Mesenchymal stem cell (in vitro differentiated cells and primary cell): ENCODE measurements around the gene KCTD2.

Source experiments
- DNase-seq: peaks from one replicate; pipeline ENCODE4 v3.0.0-alpha.2; 2013
- H2AFZ ChIP-seq: one replicate; pipeline ENCODE4 v1.6.1; 2013; ENCODE audit warnings: low read depth, mild to moderate bottlenecking, control low read depth, inconsistent platforms, low read length, moderate library complexity
- H2AK5ac ChIP-seq: 2 replicates; pipeline ENCODE4 v1.6.1; 2013; ENCODE audit warnings: low read length, moderate library complexity, mild to moderate bottlenecking, inconsistent platforms; ENCODE audit not compliant: severe bottlenecking
- H2BK120ac ChIP-seq: one replicate; pipeline ENCODE4 v1.6.1; 2013; ENCODE audit warnings: low read depth, mild to moderate bottlenecking, inconsistent platforms, low read length, moderate library complexity
- H2BK12ac ChIP-seq, 2 experiments: one replicate each; pipeline ENCODE4 v1.6.1; 2013; ENCODE audit warnings: inconsistent platforms in 2 of 2, low read length in 2 of 2, mild to moderate bottlenecking in 2 of 2, moderate library complexity in 2 of 2, control low read depth in 1 of 2
- H2BK15ac ChIP-seq: one replicate; pipeline ENCODE4 v1.6.1; 2013; ENCODE audit warnings: mild to moderate bottlenecking, low read depth, inconsistent platforms; ENCODE audit not compliant: poor library complexity, severe bottlenecking
- H2BK5ac ChIP-seq: 2 replicates; pipeline ENCODE4 v1.6.1; 2013; ENCODE audit warnings: low read depth, mild to moderate bottlenecking, low read length, control low read depth, inconsistent platforms; ENCODE audit not compliant: poor library complexity, severe bottlenecking
- H3K14ac ChIP-seq, 2 experiments: one replicate each; pipeline ENCODE4 v1.6.1; 2013; ENCODE audit warnings: inconsistent platforms in 2 of 2, low read length in 2 of 2, control low read depth in 1 of 2, mild to moderate bottlenecking in 1 of 2, moderate library complexity in 1 of 2
- H3K18ac ChIP-seq, 2 experiments: one replicate each; pipeline ENCODE4 v1.6.1; 2013; ENCODE audit warnings: inconsistent platforms in 2 of 2, low read length in 2 of 2, control low read depth in 1 of 2, low read depth in 1 of 2, mild to moderate bottlenecking in 1 of 2
- H3K23ac ChIP-seq, 2 experiments: one replicate each; pipeline ENCODE4 v1.6.1; 2013; ENCODE audit warnings: inconsistent platforms in 2 of 2, low read length in 2 of 2, mild to moderate bottlenecking in 2 of 2, moderate library complexity in 2 of 2, control low read depth in 1 of 2
- H3K27ac ChIP-seq: 2 replicates; pipeline ENCODE4 v1.5.1; 2013; ENCODE audit warnings: mild to moderate bottlenecking, moderate library complexity, low read length, control low read depth, inconsistent platforms; ENCODE audit not compliant: poor library complexity, severe bottlenecking
- H3K27me3 ChIP-seq, 2 experiments: 2 replicates each; pipeline versions ENCODE4 v1.6.1 to v1.7.0; 2013; ENCODE audit warnings: low read length in 2 of 2, mild to moderate bottlenecking in 2 of 2, moderate library complexity in 2 of 2, control low read depth in 1 of 2, inconsistent platforms in 1 of 2; ENCODE audit not compliant: control insufficient read depth in 1 of 2, insufficient read depth in 1 of 2
- H3K36me3 ChIP-seq, 2 experiments: 2 replicates each; pipeline versions ENCODE4 v1.6.1 to v1.7.0; 2013; ENCODE audit warnings: low read length in 2 of 2, control low read depth in 1 of 2, inconsistent platforms in 1 of 2, low read depth in 1 of 2, mild to moderate bottlenecking in 1 of 2; ENCODE audit not compliant: insufficient read depth in 2 of 2, control insufficient read depth in 1 of 2
- H3K4ac ChIP-seq, 2 experiments: one replicate each; pipeline ENCODE4 v1.6.1; 2013; ENCODE audit warnings: inconsistent platforms in 2 of 2, low read length in 2 of 2, mild to moderate bottlenecking in 2 of 2, moderate library complexity in 2 of 2, control low read depth in 1 of 2, low read depth in 1 of 2
- H3K4me1 ChIP-seq: 2 replicates; pipeline ENCODE4 v1.6.1; 2013; ENCODE audit warnings: low read depth, low read length, control low read depth; ENCODE audit not compliant: control insufficient read depth, insufficient read depth
- H3K4me2 ChIP-seq: 2 replicates; pipeline ENCODE4 v1.6.1; 2013; ENCODE audit warnings: low read length, mild to moderate bottlenecking, inconsistent platforms; ENCODE audit not compliant: poor library complexity, severe bottlenecking
- H3K4me3 ChIP-seq, 2 experiments: 2 replicates each; pipeline versions ENCODE4 v1.5.1 to v1.7.0; 2013; ENCODE audit warnings: low read length in 2 of 2, mild to moderate bottlenecking in 2 of 2, control low read depth in 1 of 2, low read depth in 1 of 2; ENCODE audit not compliant: insufficient read depth in 1 of 2
- H3K79me1 ChIP-seq: replicated peaks from 2 replicates; pipeline ENCODE4 v1.6.1; 2013; ENCODE audit warnings: mild to moderate bottlenecking, control low read depth, low read length, inconsistent platforms; ENCODE audit not compliant: poor library complexity, severe bottlenecking
- H3K9ac ChIP-seq: 2 replicates; pipeline ENCODE4 v1.7.0; 2013; ENCODE audit warnings: mild to moderate bottlenecking, low read length, moderate library complexity
- H3K9me3 ChIP-seq: 2 replicates; pipeline ENCODE4 v1.7.0; 2013; ENCODE audit warnings: mild to moderate bottlenecking, low read length; ENCODE audit not compliant: control insufficient read depth
- H4K8ac ChIP-seq: one replicate; pipeline ENCODE4 v1.6.1; 2013; ENCODE audit warnings: inconsistent platforms, mild to moderate bottlenecking, low read length, moderate library complexity
- H4K91ac ChIP-seq: one replicate; pipeline ENCODE4 v1.6.1; 2013; ENCODE audit warnings: mild to moderate bottlenecking, low read length, inconsistent platforms
- WGBS: methylation state at CpG from one replicate; pipeline ENCODE4 v1.1.7; 2013; ENCODE audit warnings: mixed read lengths; 5-methylcytosine and 5-hydroxymethylcytosine counted together

Gene KCTD2

GRCh38 chr17:75064867-75065561 is 18.0 kb downstream of the KCTD2 start:
- peak overlapping the region; percentile 12 for H4K8ac ChIP-seq
- peaks cover 10% of the 10 kb centered on the region for H3K4me1 ChIP-seq
- peak overlapping the region; percentile 21 for H3K9ac ChIP-seq
- H2BK12ac ChIP-seq = no peak overlapping the region
- no peak overlapping the region for H3K4me2 ChIP-seq
- no peaks in the 10 kb centered on the region for H3K27me3 ChIP-seq
- peak overlapping the region; percentile 21 for H4K91ac ChIP-seq
- peaks cover 9% of the 10 kb centered on the region for H3K79me1 ChIP-seq
- H3K27ac ChIP-seq = no peak overlapping the region
- H2BK15ac ChIP-seq = no peak overlapping the region
- no peak overlapping the region for H3K18ac ChIP-seq
- no peak overlapping the region for H2AFZ ChIP-seq
- no peak overlapping the region for H3K4ac ChIP-seq
- H3K9me3 ChIP-seq = no peaks in the 10 kb centered on the region
- H2BK5ac ChIP-seq = no peak overlapping the region
- DNase-seq = no peak
- 95% methylated on average over 18 of the region's 18 CpGs for WGBS
- peaks cover 47 to 50% of the 10 kb centered on the region in 2 experiments for H3K36me3 ChIP-seq
- no peak overlapping the region for H3K23ac ChIP-seq
- H3K4me3 ChIP-seq = no peak overlapping the region
- no peak overlapping the region for H2AK5ac ChIP-seq
- no peak overlapping the region for H2BK120ac ChIP-seq
- H3K14ac ChIP-seq = peak overlapping the region in 1 of 2 experiments; percentile 31

DNA sequence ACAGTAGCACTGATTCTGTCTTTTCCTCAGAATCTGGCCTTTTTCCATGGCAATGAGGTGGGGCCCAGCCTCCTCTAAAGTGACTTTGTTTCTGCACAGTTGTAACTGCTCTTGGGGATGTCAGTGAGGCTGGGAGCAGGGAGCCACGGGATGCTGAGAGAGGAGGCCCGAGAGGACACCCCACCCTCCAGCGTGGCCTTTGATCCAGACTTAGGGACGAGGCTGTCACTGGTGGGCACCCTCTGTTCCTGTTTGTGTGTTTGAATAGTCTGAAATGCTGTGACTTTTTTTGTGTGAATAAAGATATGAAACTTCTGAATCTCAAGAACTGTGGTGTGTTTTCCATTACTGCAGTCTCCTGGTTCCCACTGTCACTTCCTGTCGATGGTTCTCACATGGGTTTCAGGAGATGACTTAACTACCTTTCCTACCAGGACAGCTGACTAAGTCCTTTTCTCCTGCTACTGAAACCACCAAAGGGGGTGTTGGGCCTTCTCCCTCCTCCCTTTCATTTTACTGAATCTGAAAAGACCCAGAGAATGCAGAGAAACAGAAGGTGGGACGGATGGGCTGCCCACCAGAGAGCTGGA is 18.6 kb downstream of the KCTD2 start:
- H2AFZ ChIP-seq = no peak overlapping the region
- H3K27ac ChIP-seq = no peak overlapping the region
- no peaks in the 10 kb centered on the region for H3K27me3 ChIP-seq
- H2BK15ac ChIP-seq = no peak overlapping the region
- peaks cover 10% of the 10 kb centered on the region for H3K4me1 ChIP-seq
- peak overlapping the region; percentile 21 for H4K91ac ChIP-seq
- H4K8ac ChIP-seq = peak overlapping the region; percentile 12
- peak overlapping the region in 1 of 2 experiments; percentile 31 for H3K14ac ChIP-seq
- H3K18ac ChIP-seq = no peak overlapping the region
- H2BK120ac ChIP-seq = no peak overlapping the region
- H2AK5ac ChIP-seq = peak overlapping the region; percentile 17
- H3K9ac ChIP-seq = peak overlapping the region; percentile 21
- H2BK5ac ChIP-seq = no peak overlapping the region
- no peak overlapping the region for H3K4me2 ChIP-seq
- no peak overlapping the region for H3K4me3 ChIP-seq
- peaks cover 43 to 48% of the 10 kb centered on the region in 2 experiments for H3K36me3 ChIP-seq
- DNase-seq = peak; percentile 46
- H3K9me3 ChIP-seq = no peaks in the 10 kb centered on the region
- H3K79me1 ChIP-seq = peaks cover 9% of the 10 kb centered on the region
- no peak overlapping the region for H3K23ac ChIP-seq
- WGBS = 89% methylated on average over 6 of the region's 6 CpGs
- no peak overlapping the region for H3K4ac ChIP-seq
- no peak overlapping the region for H2BK12ac ChIP-seq

GRCh38 chr17:75067856-75068255 is 20.8 kb downstream of the KCTD2 start:
- H2BK12ac ChIP-seq = no peak overlapping the region
- H2AFZ ChIP-seq = no peak overlapping the region
- H3K27ac ChIP-seq = no peak overlapping the region
- no peaks in the 10 kb centered on the region for H3K9me3 ChIP-seq
- no peak overlapping the region for H3K4me2 ChIP-seq
- H3K18ac ChIP-seq = no peak overlapping the region
- peaks cover 25 to 26% of the 10 kb centered on the region in 2 experiments for H3K36me3 ChIP-seq
- peaks cover 10% of the 10 kb centered on the region for H3K4me1 ChIP-seq
- H3K9ac ChIP-seq = no peak overlapping the region
- H3K79me1 ChIP-seq = peaks cover 5% of the 10 kb centered on the region
- H2BK5ac ChIP-seq = no peak overlapping the region
- WGBS = 77% methylated on average over 4 of the region's 4 CpGs
- no peak overlapping the region for H4K8ac ChIP-seq
- no peak overlapping the region for H4K91ac ChIP-seq
- no peak for DNase-seq
- no peak overlapping the region for H3K23ac ChIP-seq
- no peak overlapping the region for H2BK120ac ChIP-seq
- H2BK15ac ChIP-seq = no peak overlapping the region
- no peak overlapping the region for H3K14ac ChIP-seq
- no peaks in the 10 kb centered on the region for H3K27me3 ChIP-seq
- H2AK5ac ChIP-seq = no peak overlapping the region
- H3K4me3 ChIP-seq = no peak overlapping the region
- no peak overlapping the region for H3K4ac ChIP-seq

- no peak for DNase-seq
- Histone ChIP-seq H3K27me3 (no peaks in the 10 kb centered on the region), H3K4me3 (no peak overlapping the region), H3K4me2 (no peak overlapping the region), H3K9ac (no peak overlapping the region), H2BK5ac (no peak overlapping the region), H3K18ac (no peak overlapping the region), H2AK5ac (no peak overlapping the region), H3K14ac (no peak overlapping the region), H2BK15ac (no peak overlapping the region), H4K91ac (no peak overlapping the region), H2AFZ (no peak overlapping the region), H4K8ac (no peak overlapping the region), H3K4ac (no peak overlapping the region), H2BK120ac (no peak overlapping the region), H2BK12ac (no peak overlapping the region), H3K4me1 (peaks cover 10% of the 10 kb centered on the region), H3K79me1 (peaks cover 5% of the 10 kb centered on the region), H3K23ac (no peak overlapping the region), H3K36me3 (peaks cover 16 to 17% of the 10 kb centered on the region in 2 experiments), H3K27ac (no peak overlapping the region), H3K9me3 (no peaks in the 10 kb centered on the region)
- 81% methylated on average over 8 of the region's 8 CpGs for WGBS
These were observed 21.7 kb downstream of the KCTD2 start for GRCh38 chr17:75068750-75069149.
